Right lobe of liver (tissue), 6 donors: ENCODE results near the gene PVRIG. TPM values are rescaled to one million over a fixed set of nuclear protein-coding genes. Genes with fewer than 3 reads are reported as not detected.
"Not testable (repeated sequence)": the region's sequence is repeated elsewhere in the genome, so short reads cannot be mapped to it uniquely, and the experiment has no call there.

Experiments
- ATAC-seq, 4 donors: fragments of 200-7000 bp; cut with Tn5 transposase; one replicate each; pipeline ENCODE4 v1.9.1; 2020; ENCODE audit warnings: mild to moderate bottlenecking in 4 of 4, moderate library complexity in 4 of 4
- DNase-seq, 3 donors: peaks; one replicate each; pipeline ENCODE4 v3.0.0-alpha.2; 2020
- H3K27ac ChIP-seq, 3 donors: fragments of 200-600 bp; one replicate each; pipeline ENCODE4 v1.8.0; 2022
- H3K27me3 ChIP-seq, 2 donors: fragments of 200-600 bp; one replicate each; pipeline ENCODE4 v1.8.0; 2022
- H3K36me3 ChIP-seq, 4 donors: fragments of 200-600 bp; sonication (generic) in 1 of 4; one replicate each; pipeline versions ENCODE4 v1.5.1 to v1.8.0; 2017 to 2022; ENCODE audit warnings: control low read depth in 1 of 4
- H3K4me1 ChIP-seq, 4 donors: fragments of 200-600 bp; sonication (generic) in 1 of 4; one replicate each; pipeline versions ENCODE4 v1.5.1 to v1.8.0; 2017 to 2022; ENCODE audit warnings: control low read depth in 1 of 4
- H3K4me3 ChIP-seq, 3 donors: fragments of 200-600 bp; one replicate each; pipeline ENCODE4 v1.8.0; 2022
- H3K9me3 ChIP-seq, 4 donors: fragments of 200-600 bp; sonication (generic) in 1 of 4; one replicate each; pipeline versions ENCODE4 v1.5.1 to v1.8.0; 2017 to 2022; ENCODE audit warnings: control low read depth in 1 of 4
- CTCF ChIP-seq, 4 donors: fragments of 200-600 bp in 3 of 4; fragments of 450-650 bp in 1 of 4; IDR thresholded peaks; one replicate each; pipeline versions ENCODE4 v1.5.1 to v1.8.0; 2016 to 2022; ENCODE audit warnings: antibody characterized with exemption in 4 of 4, mild to moderate bottlenecking in 2 of 4
- POLR2A ChIP-seq: fragments of 450-650 bp; IDR thresholded peaks from one replicate; pipeline ENCODE4 v1.6.1; 2017; ENCODE audit warnings: antibody characterized with exemption, mild to moderate bottlenecking
- WGBS: methylation state at CpG from one replicate; pipeline ENCODE4 v1.1.6; 2018; ENCODE audit warnings: low coverage, low lambda C conversion rate; ENCODE audit not compliant: insufficient coverage; ENCODE audit errors: missing lambda C conversion rate; 5-methylcytosine and 5-hydroxymethylcytosine counted together
- intact Hi-C, 2 donors: fragments of 100-400 bp; cut with DNase I; formaldehyde crosslinking; loops; one replicate each; pipeline versions ENCODE4 v1.11.2 to v1.14.1; 2022
- long read RNA-seq: library from polyadenylated mRNA; unstranded; transcript quantifications from one replicate; pipeline ENCODE4 v2.0.0, GENCODE V29; 2019
- total RNA-seq, 6 experiments: library from RNA; depleted of rRNA in 2 of 6; stranded (reverse); fragments of >200 nt in 2 of 6; fragmentation: NEBNext Ultra II Directional in 3 of 6; extraction: Animal tissue kit (Norgen Biotek cat#: 25700) in 3 of 6; gene quantifications; one replicate each; pipeline versions ENCODE4 v1.1.0 to v1.2.4, GENCODE V29; 2016 to 2023
- donor health status: DM: no; HTN: yes; CAD: no.
- donor health status: DM: no; HTN: no; CAD: no.
- donor health status: DM: no; HTN: no; CAD: no.
- donor health status: DM: no; HTN: yes; CAD: no.
- donor health status: DM: no; HTN: yes; CAD: no.

The PVRIG gene
- total RNA-seq: under 1 TPM in 3 of 6 experiments, not detected in 3; 0.17 to 0.89 (median 0.37) TPM
- long read RNA-seq: 0 reads

GRCh38 chr7:100219801-100220585 lies at the start of gene PVRIG:
TSS of gene PVRIG (plus strand) at chr7:100219949. CDS start at chr7:100219971, 22 bp downstream.
- H3K36me3 ChIP-seq, DNase-seq, H3K4me1 ChIP-seq, H3K27me3 ChIP-seq, H3K4me3 ChIP-seq, H3K9me3 ChIP-seq, ATAC-seq: not testable (repeated sequence)
- H3K27ac ChIP-seq: peak within 1 kb of the TSS in 2 of 3 donors; percentile 43 to 54
- WGBS: no CpG with 5 or more reads among the region's 27 CpGs
- intact Hi-C loops: loop anchor here (10.0 kb wide), 1 partner anchor 85 kb away; no protein-coding TSS in a partner anchor

GRCh38 chr7:100170101-100170897 lies 49.5 kb upstream of the PVRIG start:
- no peak for TF ChIP-seq POLR2A
- Histone ChIP-seq H3K27me3 (no peaks in the 10 kb centered on the region), H3K27ac (no peak overlapping the region), H3K4me1 (peaks cover 0 to 6% (median 2%) of the 10 kb centered on the region in 4 donors), H3K9me3 (no peaks in the 10 kb centered on the region), H3K36me3 (no peaks in the 10 kb centered on the region), H3K4me3 (no peak overlapping the region)
- DNase-seq (no peak), ATAC-seq (no peak)
- intact Hi-C loops: no loop called here
- 71% methylated on average over 10 of the region's 11 CpGs for WGBS

- H3K27ac ChIP-seq: no peak overlapping the region
- H3K4me1 ChIP-seq: peaks cover 0 to 6% (median 2%) of the 10 kb centered on the region in 4 donors
- no peaks in the 10 kb centered on the region for H3K9me3 ChIP-seq
- peak; percentile 20 to 43 (median 38) for ATAC-seq
- no peak for TF ChIP-seq POLR2A
- no peak for TF ChIP-seq CTCF (IDR thresholded peaks at IDR 0.05)
- H3K4me3 ChIP-seq: peak overlapping the region; percentile 12 to 40 (median 16)
- H3K27me3 ChIP-seq: no peaks in the 10 kb centered on the region
- no peaks in the 10 kb centered on the region for H3K36me3 ChIP-seq
- 4% methylated on average over 8 of the region's 61 CpGs for WGBS
- intact Hi-C loops: no loop called here
- peak in 1 of 3 donors; percentile 55 for DNase-seq
These were observed 48.6 kb upstream of the PVRIG start for GRCh38 chr7:100171087-100171681.

GRCh38 chr7:100171840-100172239 lies 47.9 kb upstream of the PVRIG start:
- no peak for TF ChIP-seq CTCF (IDR thresholded peaks at IDR 0.05)
- no peak for TF ChIP-seq POLR2A
- 45% methylated on average over 8 of the region's 22 CpGs for WGBS
- H3K36me3 ChIP-seq: no peaks in the 10 kb centered on the region
- H3K27ac ChIP-seq: no peak overlapping the region
- no peaks in the 10 kb centered on the region for H3K27me3 ChIP-seq
- peaks cover 0 to 6% (median 2%) of the 10 kb centered on the region in 4 donors for H3K4me1 ChIP-seq
- H3K4me3 ChIP-seq: peak overlapping the region in 1 of 3 donors; percentile 16
- ATAC-seq (no peak), DNase-seq (peak in 1 of 3 donors; percentile 23)
- intact Hi-C loops: no loop called here
- H3K9me3 ChIP-seq: no peaks in the 10 kb centered on the region

- Histone ChIP-seq H3K9me3 (no peaks in the 10 kb centered on the region), H3K4me3 (no peak overlapping the region), H3K4me1 (peaks cover 0 to 6% (median 2%) of the 10 kb centered on the region in 4 donors), H3K36me3 (no peaks in the 10 kb centered on the region), H3K27me3 (no peaks in the 10 kb centered on the region), H3K27ac (no peak overlapping the region)
- no peak for ATAC-seq
- TF ChIP-seq POLR2A (no peak), CTCF (IDR thresholded peaks at IDR 0.05) (no peak)
- intact Hi-C loops: no loop called here
- DNase-seq: peak in 1 of 3 donors; percentile 23
- WGBS: 89% methylated on average over 10 of the region's 11 CpGs
These were observed 45.8 kb upstream of the PVRIG start for GRCh38 chr7:100173806-100174495.
